Measurements from ENCODE around the gene TEX2. TPM values are rescaled to one million over a fixed set of nuclear protein-coding genes. Genes with fewer than 3 reads are reported as not detected.

The TEX2 gene
- total and polyA plus RNA-seq, 9 of the 15 experiments (the other 6 are each of a cell fraction or from before 2014, with no cell fraction given): 4.1 to 27.6 (median 19.3) TPM

DNA sequence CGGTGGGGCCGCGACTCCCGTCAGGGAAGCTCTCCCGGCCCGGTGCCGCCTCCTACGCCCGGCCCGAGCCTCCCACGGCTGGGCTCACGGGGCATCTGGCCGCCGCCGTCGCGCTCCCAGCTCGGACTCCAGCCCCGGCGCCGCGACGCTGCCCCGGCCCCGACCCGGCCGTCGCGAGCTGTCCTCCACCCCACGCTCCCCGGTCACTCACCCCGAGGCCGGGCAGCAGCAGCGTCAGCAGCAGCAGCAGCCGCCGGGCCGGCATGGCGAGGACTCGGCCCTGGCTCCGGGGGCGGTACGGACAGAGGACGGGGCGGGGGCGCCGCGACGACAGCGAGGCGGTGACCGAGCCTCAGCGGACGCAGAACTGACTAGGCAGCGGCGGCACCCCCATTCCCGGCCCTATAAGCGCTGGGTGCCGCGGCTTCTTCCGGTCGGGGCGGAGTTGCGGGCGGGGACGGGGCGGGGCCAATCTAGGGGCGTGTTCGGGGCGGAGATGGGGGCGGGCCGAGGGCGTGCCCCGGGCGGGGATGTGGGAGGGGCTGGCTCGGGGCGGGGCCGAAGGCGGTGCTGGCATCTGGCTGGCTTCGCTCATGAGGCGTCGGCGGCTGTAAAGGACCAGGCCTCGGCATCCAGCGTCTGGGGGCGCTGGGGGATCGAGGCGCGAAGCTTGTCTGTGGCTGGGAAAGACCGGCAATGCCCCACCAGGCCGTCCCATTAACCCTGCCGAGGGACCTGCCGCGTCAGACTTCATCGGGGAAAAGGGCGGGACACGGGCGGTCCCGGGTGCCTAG is 133.1 kb downstream of the TEX2 start, which contains the start of gene ERN1 (continued):
- TF ChIP-seq, protein P1, sequence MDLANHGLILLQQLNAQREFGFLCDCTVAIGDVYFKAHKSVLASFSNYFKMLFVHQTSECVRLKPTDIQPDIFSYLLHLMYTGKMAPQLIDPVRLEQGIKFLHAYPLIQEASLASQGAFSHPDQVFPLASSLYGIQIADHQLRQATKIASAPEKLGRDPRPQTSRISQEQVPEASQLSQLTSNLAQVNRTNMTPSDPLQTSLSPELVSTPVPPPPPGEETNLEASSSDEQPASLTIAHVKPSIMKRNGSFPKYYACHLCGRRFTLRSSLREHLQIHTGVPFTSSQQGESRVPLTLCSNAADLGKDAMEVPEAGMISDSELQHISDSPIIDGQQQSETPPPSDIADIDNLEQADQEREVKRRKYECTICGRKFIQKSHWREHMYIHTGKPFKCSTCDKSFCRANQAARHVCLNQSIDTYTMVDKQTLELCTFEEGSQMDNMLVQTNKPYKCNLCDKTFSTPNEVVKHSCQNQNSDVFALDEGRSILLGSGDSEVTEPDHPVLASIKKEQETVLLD (IDR thresholded peaks at IDR 0.05): no peak
- TF ChIP-seq, protein P2, sequence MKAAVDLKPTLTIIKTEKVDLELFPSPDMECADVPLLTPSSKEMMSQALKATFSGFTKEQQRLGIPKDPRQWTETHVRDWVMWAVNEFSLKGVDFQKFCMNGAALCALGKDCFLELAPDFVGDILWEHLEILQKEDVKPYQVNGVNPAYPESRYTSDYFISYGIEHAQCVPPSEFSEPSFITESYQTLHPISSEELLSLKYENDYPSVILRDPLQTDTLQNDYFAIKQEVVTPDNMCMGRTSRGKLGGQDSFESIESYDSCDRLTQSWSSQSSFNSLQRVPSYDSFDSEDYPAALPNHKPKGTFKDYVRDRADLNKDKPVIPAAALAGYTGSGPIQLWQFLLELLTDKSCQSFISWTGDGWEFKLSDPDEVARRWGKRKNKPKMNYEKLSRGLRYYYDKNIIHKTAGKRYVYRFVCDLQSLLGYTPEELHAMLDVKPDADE (conservative IDR thresholded peaks at IDR 0.05; ENCODE audit: control insufficient read depth, low read depth, low read length): no peak; the same call in 1 of the 2 replicates
- TF ChIP-seq ZNF184 (CRISPR knock-in tag; IDR thresholded peaks at IDR 0.05) (no peak), ZNF311 (CRISPR knock-in tag; IDR thresholded peaks at IDR 0.05) (no peak), TAF7 (tag; IDR thresholded peaks at IDR 0.05) (no peak), MAZ (CRISPR knock-in tag; conservative IDR thresholded peaks at IDR 0.05 in 1 of 2, IDR thresholded peaks at IDR 0.05 in 1 of 2) (peak; percentile 73 to 94), PCBP1 (IDR thresholded peaks at IDR 0.05; ENCODE audit: low read depth, low read length, poor library complexity, severe bottlenecking) (no peak), MEIS2 (IDR thresholded peaks at IDR 0.05; ENCODE audit: partially characterized antibody) (peak; percentile 27), HDAC2 (IDR thresholded peaks at IDR 0.05) (no peak), ZZZ3 (IDR thresholded peaks at IDR 0.05) (no peak), ZNF583 (CRISPR knock-in tag; IDR thresholded peaks at IDR 0.05) (peak; percentile 22; the same call in 1 of the 2 replicates), SMARCE1 (IDR thresholded peaks at IDR 0.05) (no peak), ZNF224 (CRISPR knock-in tag; IDR thresholded peaks at IDR 0.05) (no peak), SRF (CRISPR knock-in tag; IDR thresholded peaks at IDR 0.05) (peak in 1 of 2 experiments; percentile 71; a peak in 1 of 4 replicates), ZNF551 (CRISPR knock-in tag; IDR thresholded peaks at IDR 0.05) (no peak), SIRT6 (IDR thresholded peaks at IDR 0.05; ENCODE audit: low read depth, low read length) (no peak), ZBTB7A (IDR thresholded peaks at IDR 0.05; ENCODE audit: borderline replicate concordance, control insufficient read depth, low read depth, low read length) (peak; percentile 71; the same call in 1 of the 2 replicates), FOXK1 (CRISPR knock-in tag; IDR thresholded peaks at IDR 0.05; ENCODE audit: borderline replicate concordance) (no peak), FOXJ2 (tag; IDR thresholded peaks at IDR 0.05) (no peak)
- TF ChIP-seq, protein P3, sequence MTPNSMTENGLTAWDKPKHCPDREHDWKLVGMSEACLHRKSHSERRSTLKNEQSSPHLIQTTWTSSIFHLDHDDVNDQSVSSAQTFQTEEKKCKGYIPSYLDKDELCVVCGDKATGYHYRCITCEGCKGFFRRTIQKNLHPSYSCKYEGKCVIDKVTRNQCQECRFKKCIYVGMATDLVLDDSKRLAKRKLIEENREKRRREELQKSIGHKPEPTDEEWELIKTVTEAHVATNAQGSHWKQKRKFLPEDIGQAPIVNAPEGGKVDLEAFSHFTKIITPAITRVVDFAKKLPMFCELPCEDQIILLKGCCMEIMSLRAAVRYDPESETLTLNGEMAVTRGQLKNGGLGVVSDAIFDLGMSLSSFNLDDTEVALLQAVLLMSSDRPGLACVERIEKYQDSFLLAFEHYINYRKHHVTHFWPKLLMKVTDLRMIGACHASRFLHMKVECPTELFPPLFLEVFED (CRISPR knock-in tag; conservative IDR thresholded peaks at IDR 0.05): no peak
- TF ChIP-seq, protein P4, sequence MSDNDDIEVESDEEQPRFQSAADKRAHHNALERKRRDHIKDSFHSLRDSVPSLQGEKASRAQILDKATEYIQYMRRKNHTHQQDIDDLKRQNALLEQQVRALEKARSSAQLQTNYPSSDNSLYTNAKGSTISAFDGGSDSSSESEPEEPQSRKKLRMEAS (CRISPR knock-in tag; IDR thresholded peaks at IDR 0.05): peak; percentile 48; the same call in 1 of the 2 replicates
